ENCODE data around the gene CADPS2.

DNA sequence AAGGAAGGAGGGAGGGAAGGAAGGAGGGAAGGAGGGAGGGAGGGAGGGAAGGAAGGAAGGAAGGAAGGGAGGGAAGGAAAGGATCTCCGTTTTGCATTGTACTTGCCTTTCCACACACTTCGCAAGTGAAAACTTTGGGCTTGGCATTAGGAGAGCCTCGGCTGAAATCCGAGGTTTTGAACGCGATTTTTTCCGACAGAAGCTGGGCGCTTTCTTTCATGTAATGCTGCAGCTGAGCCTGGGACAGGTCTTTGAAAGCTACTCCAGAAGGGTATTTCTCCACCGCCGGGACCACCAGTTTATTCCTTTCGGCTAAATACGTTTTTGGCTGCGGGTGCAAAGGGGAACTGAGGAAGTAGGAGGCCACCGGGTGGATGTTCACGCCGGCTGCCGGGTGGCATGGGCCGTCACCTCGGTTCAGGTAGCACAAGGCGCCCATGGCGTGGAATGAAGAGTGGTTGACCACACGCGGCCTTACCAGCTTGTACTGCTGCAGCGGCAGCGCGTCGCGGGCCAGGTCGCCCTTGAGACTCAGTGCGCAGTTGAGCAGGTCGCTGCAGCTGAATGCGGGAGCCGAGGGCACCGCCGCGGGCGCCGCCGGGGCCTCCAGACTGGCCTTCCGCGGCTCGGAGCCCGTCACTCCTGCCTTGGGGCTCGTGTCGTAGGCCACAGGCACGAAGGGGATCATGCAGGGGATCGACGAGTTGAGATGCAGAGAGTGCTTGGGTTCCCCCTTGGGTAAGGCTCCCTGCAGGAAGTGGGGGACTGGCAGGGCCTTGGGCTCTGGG is 582.5 kb downstream of the CADPS2 start:
- TF ChIP-seq, protein P1, sequence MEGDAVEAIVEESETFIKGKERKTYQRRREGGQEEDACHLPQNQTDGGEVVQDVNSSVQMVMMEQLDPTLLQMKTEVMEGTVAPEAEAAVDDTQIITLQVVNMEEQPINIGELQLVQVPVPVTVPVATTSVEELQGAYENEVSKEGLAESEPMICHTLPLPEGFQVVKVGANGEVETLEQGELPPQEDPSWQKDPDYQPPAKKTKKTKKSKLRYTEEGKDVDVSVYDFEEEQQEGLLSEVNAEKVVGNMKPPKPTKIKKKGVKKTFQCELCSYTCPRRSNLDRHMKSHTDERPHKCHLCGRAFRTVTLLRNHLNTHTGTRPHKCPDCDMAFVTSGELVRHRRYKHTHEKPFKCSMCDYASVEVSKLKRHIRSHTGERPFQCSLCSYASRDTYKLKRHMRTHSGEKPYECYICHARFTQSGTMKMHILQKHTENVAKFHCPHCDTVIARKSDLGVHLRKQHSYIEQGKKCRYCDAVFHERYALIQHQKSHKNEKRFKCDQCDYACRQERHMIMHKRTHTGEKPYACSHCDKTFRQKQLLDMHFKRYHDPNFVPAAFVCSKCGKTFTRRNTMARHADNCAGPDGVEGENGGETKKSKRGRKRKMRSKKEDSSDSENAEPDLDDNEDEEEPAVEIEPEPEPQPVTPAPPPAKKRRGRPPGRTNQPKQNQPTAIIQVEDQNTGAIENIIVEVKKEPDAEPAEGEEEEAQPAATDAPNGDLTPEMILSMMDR (IDR thresholded peaks at IDR 0.05), result no peak
- no peak for TF ChIP-seq POLR2A (IDR thresholded peaks at IDR 0.05)
